ENCODE measurements around the gene CCDC88B. TPM values are rescaled to one million over a fixed set of nuclear protein-coding genes. Genes with fewer than 3 reads are reported as not detected.
A peak's percentile ranks its signal among the peaks of the same experiment; 100 is the strongest.

Gene CCDC88B
- total RNA-seq, 1 donor from 2014 or later, result 0.30 TPM

- no peak for TF ChIP-seq CTCF (IDR thresholded peaks at IDR 0.05)
- Mint-ChIP-seq H3K4me3 (ENCODE audit: unreplicated experiment) (peak overlapping the region; percentile 82), H3K36me3 (ENCODE audit: unreplicated experiment) (peaks cover 19% of the 10 kb centered on the region), H3K4me1 (ENCODE audit: unreplicated experiment) (peaks cover 32% of the 10 kb centered on the region), H3K9me3 (ENCODE audit: unreplicated experiment) (no peaks in the 10 kb centered on the region), H3K27ac (ENCODE audit: unreplicated experiment) (no peak overlapping the region), H3K27me3 (ENCODE audit: unreplicated experiment) (no peaks in the 10 kb centered on the region)
- no peak for DNase-seq (ENCODE audit: extremely low spot score, unreplicated experiment)
These were observed 20.5 kb downstream of the CCDC88B start for GRCh38 chr11:64360448-64360921.

- H3K9me3 Mint-ChIP-seq (ENCODE audit: unreplicated experiment), result no peaks in the 10 kb centered on the region
- no peak for TF ChIP-seq CTCF (IDR thresholded peaks at IDR 0.05)
- no peak overlapping the region for H3K27ac Mint-ChIP-seq (ENCODE audit: unreplicated experiment)
- H3K36me3 Mint-ChIP-seq (ENCODE audit: unreplicated experiment), result peaks cover 25% of the 10 kb centered on the region
- peaks cover 30% of the 10 kb centered on the region for H3K4me1 Mint-ChIP-seq (ENCODE audit: unreplicated experiment)
- H3K4me3 Mint-ChIP-seq (ENCODE audit: unreplicated experiment), result no peak overlapping the region
- no peaks in the 10 kb centered on the region for H3K27me3 Mint-ChIP-seq (ENCODE audit: unreplicated experiment)
- no peak for DNase-seq (ENCODE audit: extremely low spot score, unreplicated experiment)
These were observed 21.7 kb downstream of the CCDC88B start for GRCh38 chr11:64361659-64362058.

GRCh38 chr11:64362339-64362738, 22.3 kb downstream of the CCDC88B start:
- H3K27ac Mint-ChIP-seq (ENCODE audit: unreplicated experiment), result no peak overlapping the region
- H3K4me1 Mint-ChIP-seq (ENCODE audit: unreplicated experiment), result peaks cover 30% of the 10 kb centered on the region
- no peak overlapping the region for H3K4me3 Mint-ChIP-seq (ENCODE audit: unreplicated experiment)
- DNase-seq (ENCODE audit: extremely low spot score, unreplicated experiment), result no peak
- H3K36me3 Mint-ChIP-seq (ENCODE audit: unreplicated experiment), result peaks cover 28% of the 10 kb centered on the region
- H3K9me3 Mint-ChIP-seq (ENCODE audit: unreplicated experiment), result no peaks in the 10 kb centered on the region
- TF ChIP-seq CTCF (IDR thresholded peaks at IDR 0.05), result no peak
- H3K27me3 Mint-ChIP-seq (ENCODE audit: unreplicated experiment), result no peaks in the 10 kb centered on the region

- H3K4me3 Mint-ChIP-seq (ENCODE audit: unreplicated experiment), result no peak overlapping the region
- no peaks in the 10 kb centered on the region for H3K9me3 Mint-ChIP-seq (ENCODE audit: unreplicated experiment)
- TF ChIP-seq CTCF (IDR thresholded peaks at IDR 0.05), result no peak
- H3K27ac Mint-ChIP-seq (ENCODE audit: unreplicated experiment), result no peak overlapping the region
- peaks cover 16% of the 10 kb centered on the region for H3K4me1 Mint-ChIP-seq (ENCODE audit: unreplicated experiment)
- no peak for DNase-seq (ENCODE audit: extremely low spot score, unreplicated experiment)
- peaks cover 32% of the 10 kb centered on the region for H3K36me3 Mint-ChIP-seq (ENCODE audit: unreplicated experiment)
- H3K27me3 Mint-ChIP-seq (ENCODE audit: unreplicated experiment), result no peaks in the 10 kb centered on the region
These were observed 24.4 kb downstream of the CCDC88B start for GRCh38 chr11:64364435-64364834.

DNA sequence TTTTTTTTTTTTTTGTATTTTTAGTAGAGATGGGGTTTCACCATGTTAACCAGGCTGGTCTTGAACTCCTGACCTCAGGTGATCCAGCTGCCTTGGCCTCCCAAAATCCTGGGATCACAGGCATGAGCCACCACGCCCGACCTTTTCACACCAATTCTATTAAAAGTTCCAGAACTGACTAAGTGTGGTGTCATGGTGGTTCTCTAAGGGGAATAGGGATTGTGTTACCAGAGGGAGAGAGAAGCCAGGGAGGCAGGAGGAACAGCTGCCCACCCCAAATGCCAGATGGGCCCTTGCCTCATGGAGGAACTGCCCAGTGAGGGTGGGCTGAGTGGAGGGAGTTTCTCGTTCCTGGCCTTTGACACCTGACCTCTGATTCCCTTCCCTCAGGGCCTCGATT, 24.9 kb downstream of the CCDC88B start:
- Mint-ChIP-seq H3K36me3 (ENCODE audit: unreplicated experiment) (peaks cover 35% of the 10 kb centered on the region), H3K4me3 (ENCODE audit: unreplicated experiment) (no peak overlapping the region), H3K27me3 (ENCODE audit: unreplicated experiment) (no peaks in the 10 kb centered on the region), H3K27ac (ENCODE audit: unreplicated experiment) (no peak overlapping the region), H3K4me1 (ENCODE audit: unreplicated experiment) (peaks cover 11% of the 10 kb centered on the region), H3K9me3 (ENCODE audit: unreplicated experiment) (no peaks in the 10 kb centered on the region)
- DNase-seq (ENCODE audit: extremely low spot score, unreplicated experiment), result no peak
- TF ChIP-seq CTCF (IDR thresholded peaks at IDR 0.05), result no peak

All from osteocyte (in vitro differentiated cells).